ENCODE results near the gene GAREM1.
A peak's percentile ranks its signal among the peaks of the same experiment; 100 is the strongest.

GAREM1 gene

GRCh38 chr18:32470460-32470713, 295 bp downstream of the GAREM1 start:
- DNase-seq (ENCODE audit: low spot score in 2 of 2) (no peak), ATAC-seq (ENCODE audit: low read depth) (no peak)
- Mint-ChIP-seq H3K4me1 (peaks cover 18% of the 10 kb centered on the region), H3K9me3 (no peaks in the 10 kb centered on the region), H3K36me3 (no peaks in the 10 kb centered on the region), H3K4me3 (no peak overlapping the region), H3K27ac (no peak overlapping the region), H3K27me3 (peaks cover 15% of the 10 kb centered on the region)

GRCh38 chr18:32469691-32470459, 807 bp downstream of the GAREM1 start:
- no peaks in the 10 kb centered on the region for H3K9me3 Mint-ChIP-seq
- peaks cover 15% of the 10 kb centered on the region for H3K27me3 Mint-ChIP-seq
- H3K4me3 Mint-ChIP-seq: peak overlapping the region; percentile 77
- H3K4me1 Mint-ChIP-seq: peaks cover 18% of the 10 kb centered on the region
- H3K36me3 Mint-ChIP-seq: no peaks in the 10 kb centered on the region
- peak in 1 of 2 donors; percentile 12 for DNase-seq (ENCODE audit: low spot score in 2 of 2)
- no peak for ATAC-seq (ENCODE audit: low read depth)
- H3K27ac Mint-ChIP-seq: no peak overlapping the region

GRCh38 chr18:32469190-32469651, 1.5 kb downstream of the GAREM1 start:
- H3K4me1 Mint-ChIP-seq: peaks cover 18% of the 10 kb centered on the region
- H3K27me3 Mint-ChIP-seq: peaks cover 18% of the 10 kb centered on the region
- ATAC-seq (ENCODE audit: low read depth) (no peak), DNase-seq (ENCODE audit: low spot score in 2 of 2) (no peak)
- peaks cover 2% of the 10 kb centered on the region for H3K9me3 Mint-ChIP-seq
- no peaks in the 10 kb centered on the region for H3K36me3 Mint-ChIP-seq
- H3K4me3 Mint-ChIP-seq: peak overlapping the region; percentile 77
- H3K27ac Mint-ChIP-seq: no peak overlapping the region

- Mint-ChIP-seq H3K27me3 (peaks cover 18% of the 10 kb centered on the region), H3K4me3 (no peak overlapping the region), H3K9me3 (peaks cover 2% of the 10 kb centered on the region), H3K27ac (no peak overlapping the region), H3K4me1 (peaks cover 18% of the 10 kb centered on the region), H3K36me3 (no peaks in the 10 kb centered on the region)
- no peak for ATAC-seq (ENCODE audit: low read depth)
- no peak for DNase-seq (ENCODE audit: low spot score in 2 of 2)
Observed at GRCh38 chr18:32468147-32468845, 2.4 kb downstream of the GAREM1 start.

GRCh38 chr18:32461709-32462272, 8.9 kb downstream of the GAREM1 start:
- H3K4me1 Mint-ChIP-seq: no peaks in the 10 kb centered on the region
- H3K9me3 Mint-ChIP-seq: peaks cover 3% of the 10 kb centered on the region
- no peak for ATAC-seq (ENCODE audit: low read depth)
- H3K27ac Mint-ChIP-seq: no peak overlapping the region
- no peaks in the 10 kb centered on the region for H3K36me3 Mint-ChIP-seq
- H3K27me3 Mint-ChIP-seq: peaks cover 8% of the 10 kb centered on the region
- H3K4me3 Mint-ChIP-seq: no peak overlapping the region
- no peak for DNase-seq (ENCODE audit: low spot score in 2 of 2)

- DNase-seq (ENCODE audit: low spot score in 2 of 2) (no peak), ATAC-seq (ENCODE audit: low read depth) (no peak)
- Mint-ChIP-seq H3K9me3 (peaks cover 3% of the 10 kb centered on the region), H3K27me3 (peaks cover 8% of the 10 kb centered on the region), H3K4me1 (no peaks in the 10 kb centered on the region), H3K4me3 (no peak overlapping the region), H3K27ac (no peak overlapping the region), H3K36me3 (no peaks in the 10 kb centered on the region)
Observed at GRCh38 chr18:32460171-32460731, 10.4 kb downstream of the GAREM1 start.

GRCh38 chr18:32459361-32460101, 11.2 kb downstream of the GAREM1 start:
- H3K27me3 Mint-ChIP-seq: peaks cover 10% of the 10 kb centered on the region
- no peak overlapping the region for H3K27ac Mint-ChIP-seq
- H3K36me3 Mint-ChIP-seq: no peaks in the 10 kb centered on the region
- H3K4me3 Mint-ChIP-seq: no peak overlapping the region
- no peaks in the 10 kb centered on the region for H3K4me1 Mint-ChIP-seq
- H3K9me3 Mint-ChIP-seq: peaks cover 3% of the 10 kb centered on the region
- DNase-seq (ENCODE audit: low spot score in 2 of 2): no peak
- no peak for ATAC-seq (ENCODE audit: low read depth)

GRCh38 chr18:32455361-32455760, 15.3 kb downstream of the GAREM1 start:
- no peak overlapping the region for H3K27ac Mint-ChIP-seq
- peaks cover 1% of the 10 kb centered on the region for H3K9me3 Mint-ChIP-seq
- H3K27me3 Mint-ChIP-seq: peaks cover 6% of the 10 kb centered on the region
- DNase-seq (ENCODE audit: low spot score in 2 of 2) (no peak), ATAC-seq (ENCODE audit: low read depth) (no peak)
- H3K36me3 Mint-ChIP-seq: no peaks in the 10 kb centered on the region
- no peaks in the 10 kb centered on the region for H3K4me1 Mint-ChIP-seq
- no peak overlapping the region for H3K4me3 Mint-ChIP-seq

- no peaks in the 10 kb centered on the region for H3K4me1 Mint-ChIP-seq
- ATAC-seq (ENCODE audit: low read depth) (no peak), DNase-seq (ENCODE audit: low spot score in 2 of 2) (no peak)
- peaks cover 6% of the 10 kb centered on the region for H3K27me3 Mint-ChIP-seq
- H3K4me3 Mint-ChIP-seq: no peak overlapping the region
- no peaks in the 10 kb centered on the region for H3K36me3 Mint-ChIP-seq
- H3K27ac Mint-ChIP-seq: no peak overlapping the region
- H3K9me3 Mint-ChIP-seq: peaks cover 1% of the 10 kb centered on the region
Observed at GRCh38 chr18:32454593-32454992, 16.1 kb downstream of the GAREM1 start.

- DNase-seq (ENCODE audit: low spot score in 2 of 2) (no peak), ATAC-seq (ENCODE audit: low read depth) (no peak)
- H3K27me3 Mint-ChIP-seq: peaks cover 4% of the 10 kb centered on the region
- H3K4me3 Mint-ChIP-seq: no peak overlapping the region
- H3K9me3 Mint-ChIP-seq: no peaks in the 10 kb centered on the region
- no peaks in the 10 kb centered on the region for H3K4me1 Mint-ChIP-seq
- H3K27ac Mint-ChIP-seq: no peak overlapping the region
- H3K36me3 Mint-ChIP-seq: no peaks in the 10 kb centered on the region
Observed at GRCh38 chr18:32450874-32451273, 19.8 kb downstream of the GAREM1 start.

GRCh38 chr18:32450026-32450691, 20.5 kb downstream of the GAREM1 start:
- no peaks in the 10 kb centered on the region for H3K36me3 Mint-ChIP-seq

GRCh38 chr18:32446780-32447179, 23.9 kb downstream of the GAREM1 start:
- Mint-ChIP-seq H3K9me3 (no peaks in the 10 kb centered on the region), H3K27ac (no peak overlapping the region), H3K4me1 (no peaks in the 10 kb centered on the region), H3K36me3 (no peaks in the 10 kb centered on the region), H3K4me3 (no peak overlapping the region), H3K27me3 (peaks cover 2% of the 10 kb centered on the region)
- no peak for DNase-seq (ENCODE audit: low spot score in 2 of 2)
- no peak for ATAC-seq (ENCODE audit: low read depth)

More at GRCh38 chr18:32450026-32450691, 20.5 kb downstream of the GAREM1 start:
- no peaks in the 10 kb centered on the region for H3K4me1 Mint-ChIP-seq
- no peak overlapping the region for H3K4me3 Mint-ChIP-seq
- peaks cover 2% of the 10 kb centered on the region for H3K27me3 Mint-ChIP-seq
- DNase-seq (ENCODE audit: low spot score in 2 of 2): no peak
- no peaks in the 10 kb centered on the region for H3K9me3 Mint-ChIP-seq
- no peak overlapping the region for H3K27ac Mint-ChIP-seq
- ATAC-seq (ENCODE audit: low read depth): no peak

- H3K9me3 Mint-ChIP-seq: no peaks in the 10 kb centered on the region
- ATAC-seq (ENCODE audit: low read depth): no peak
- no peak for DNase-seq (ENCODE audit: low spot score in 2 of 2)
- peaks cover 2% of the 10 kb centered on the region for H3K27me3 Mint-ChIP-seq
- H3K27ac Mint-ChIP-seq: no peak overlapping the region
- H3K4me1 Mint-ChIP-seq: no peaks in the 10 kb centered on the region
- H3K4me3 Mint-ChIP-seq: no peak overlapping the region
- H3K36me3 Mint-ChIP-seq: no peaks in the 10 kb centered on the region
Observed at GRCh38 chr18:32445846-32446245, 24.8 kb downstream of the GAREM1 start.

Data from memory B cell (primary cell).